HCT116 (cell line): Measurements from ENCODE around the gene BDH1. TPM values are rescaled to one million over a fixed set of nuclear protein-coding genes. Genes with fewer than 3 reads are reported as not detected.

Experiments used
- ATAC-seq: fragments of 200-7000 bp; cut with Tn5 transposase; 2 replicates; pipeline ENCODE4 v1.9.1; 2020; ENCODE audit warnings: mild to moderate bottlenecking, moderate library complexity
- BruUV-seq: library from RNA; stranded (reverse); fragments of 400-500 nt; replicated peaks from 2 replicates; lab custom pipeline; 2021; lab: Mats Ljungman, UMichigan
- CTCF ChIA-PET: fragments of 300-600 bp; sonication (Branson Sonifier 250); formaldehyde crosslinking; loops from one replicate; lab custom pipeline; 2021; ENCODE audit warnings: antibody characterized with exemption; lab: Charles Lee
- POLR2A ChIA-PET: fragments of 300-600, 350-600 bp; sonication (Branson Sonifier 250); formaldehyde crosslinking; loops from one replicate; lab custom pipeline; 2021; ENCODE audit warnings: antibody characterized with exemption; lab: Charles Lee
- RAD21 ChIA-PET, 2 experiments: fragments of 300-600 bp; sonication (Branson Sonifier 250); formaldehyde crosslinking; loops; one replicate each; lab custom pipeline; 2023; ENCODE audit warnings: low total read pairs in 2 of 2; ENCODE audit not compliant: uncharacterized antibody in 2 of 2, unreplicated experiment in 2 of 2, low non-redundant PET in 1 of 2; lab: Charles Lee
- DNase-seq: peaks from one replicate; pipeline ENCODE4 v3.0.0-alpha.2; 2010; ENCODE audit warnings: low read depth, low spot score
- H2AFZ ChIP-seq: fragments of 200-600 bp; shearing (Covaris generic), sonication (generic); 2 replicates; pipeline ENCODE4 v1.6.1; 2017; ENCODE audit warnings: low read depth, mixed run types, mixed read lengths, antibody characterized with exemption, low read length; ENCODE audit not compliant: poor library complexity, severe bottlenecking
- H3K27ac ChIP-seq: 2 replicates; pipeline ENCODE4 v1.5.1; 2012; ENCODE audit warnings: low read depth, low read length
- H3K27me3 ChIP-seq: fragments of 200-600 bp; sonication (generic); 2 replicates; pipeline ENCODE4 v1.6.1; 2016; ENCODE audit warnings: mixed run types, low read length, mixed read lengths; ENCODE audit not compliant: insufficient read depth
- H3K36me3 ChIP-seq, 2 experiments: fragments of 200-500 bp in 1 of 2; fragments of 200-600 bp in 1 of 2; sonication (Bioruptor generic) in 1 of 2; sonication (generic) in 1 of 2; 2 replicates each; pipeline versions ENCODE4 v1.5.1 to v1.6.1; 2014 to 2016; ENCODE audit warnings: low read length in 2 of 2, inconsistent platforms in 1 of 2, mixed read lengths in 1 of 2, mixed run types in 1 of 2; ENCODE audit not compliant: insufficient read depth in 2 of 2, control insufficient read depth in 1 of 2
- H3K4me1 ChIP-seq, 2 experiments: fragments of 200-600 bp in 1 of 2; sonication (generic) in 1 of 2; 2 replicates each; pipeline versions ENCODE4 v1.5.1 to v1.6.1; 2012 to 2017; ENCODE audit warnings: low read length in 2 of 2, inconsistent platforms in 1 of 2, mild to moderate bottlenecking in 1 of 2, mixed read lengths in 1 of 2, mixed run types in 1 of 2, moderate library complexity in 1 of 2; ENCODE audit not compliant: insufficient read depth in 2 of 2, control insufficient read depth in 1 of 2
- H3K4me2 ChIP-seq: fragments of 200-600 bp; sonication (generic); 2 replicates; pipeline ENCODE4 v1.6.1; 2017; ENCODE audit warnings: mixed run types, low read length, mixed read lengths
- H3K4me3 ChIP-seq, 2 experiments: fragments of 200-600 bp in 1 of 2; sonication (generic) in 1 of 2; replicated peaks in 1 of 2; 2 replicates each; pipeline ENCODE4 v1.5.1; 2011 to 2016; ENCODE audit warnings: low read length in 2 of 2, control low read depth in 1 of 2, low read depth in 1 of 2, mild to moderate bottlenecking in 1 of 2, mixed read lengths in 1 of 2, mixed run types in 1 of 2
- H3K79me2 ChIP-seq: fragments of 200-600 bp; sonication (generic); 2 replicates; pipeline ENCODE4 v1.6.1; 2017; ENCODE audit warnings: mild to moderate bottlenecking, mixed run types, low read length, moderate library complexity, mixed read lengths; ENCODE audit not compliant: insufficient read depth
- H3K9ac ChIP-seq: fragments of 200-600 bp; sonication (generic); 2 replicates; pipeline ENCODE4 v1.6.1; 2016; ENCODE audit warnings: low read length, mixed read lengths
- H3K9me2 ChIP-seq: fragments of 200-600 bp; sonication (generic), shearing (Covaris generic); 2 replicates; pipeline ENCODE4 v1.6.1; 2017; ENCODE audit warnings: mixed run types, mild to moderate bottlenecking, moderate library complexity; ENCODE audit not compliant: insufficient read depth
- H3K9me3 ChIP-seq, 2 experiments: fragments of 200-500 bp in 1 of 2; fragments of 200-600 bp in 1 of 2; sonication (Bioruptor generic) in 1 of 2; sonication (generic) in 1 of 2; 2 replicates each; pipeline ENCODE4 v1.6.1; 2014 to 2017; ENCODE audit warnings: low read length in 2 of 2, mixed read lengths in 2 of 2, inconsistent platforms in 1 of 2, low read depth in 1 of 2, mild to moderate bottlenecking in 1 of 2, mixed run types in 1 of 2, moderate library complexity in 1 of 2; ENCODE audit not compliant: control insufficient read depth in 1 of 2, insufficient read depth in 1 of 2
- H4K20me1 ChIP-seq: fragments of 200-600 bp; sonication (generic), shearing (Covaris generic); 2 replicates; pipeline ENCODE4 v1.6.1; 2017; ENCODE audit warnings: mixed run types, mild to moderate bottlenecking, moderate library complexity; ENCODE audit not compliant: insufficient read depth
- CTCF ChIP-seq, 3 experiments: fragments of 200-600 bp in 1 of 3; sonication (generic) in 1 of 3; IDR thresholded peaks in 2 of 3; conservative IDR thresholded peaks in 1 of 3; 2 replicates each; pipeline ENCODE4 v1.5.1; 2012 to 2017; ENCODE audit warnings: low read depth in 2 of 3, low read length in 2 of 3, antibody characterized with exemption in 1 of 3, borderline replicate concordance in 1 of 3, control low read depth in 1 of 3, mild to moderate bottlenecking in 1 of 3, mixed read lengths in 1 of 3, mixed run types in 1 of 3, moderate library complexity in 1 of 3; ENCODE audit not compliant: insufficient read depth in 1 of 3
- EGR1 ChIP-seq: IDR thresholded peaks from 2 replicates; pipeline ENCODE4 v1.6.1; 2012; ENCODE audit warnings: low read depth
- EZH2 ChIP-seq: fragments of 200-600 bp; sonication (generic); IDR thresholded peaks from 2 replicates; pipeline ENCODE4 v1.6.1; 2017; ENCODE audit warnings: antibody characterized with exemption, mixed run types
- EZH2phosphoT487 ChIP-seq: fragments of 200-600 bp; IDR thresholded peaks from 2 replicates; pipeline ENCODE4 v1.6.1; 2018; ENCODE audit warnings: antibody characterized with exemption, borderline replicate concordance
- FOSL1 ChIP-seq: IDR thresholded peaks from 2 replicates; pipeline ENCODE4 v1.6.1; 2012; ENCODE audit warnings: low read depth
- JUND ChIP-seq: IDR thresholded peaks from 2 replicates; pipeline ENCODE4 v1.6.1; 2012
- REST ChIP-seq: IDR thresholded peaks from 2 replicates; pipeline ENCODE4 v1.6.1; 2012; ENCODE audit warnings: low read depth
- ZBTB33 ChIP-seq: IDR thresholded peaks from 2 replicates; pipeline ENCODE4 v1.6.1; 2011; ENCODE audit warnings: mild to moderate bottlenecking, low read length, moderate library complexity; ENCODE audit not compliant: insufficient replicate concordance; ENCODE audit errors: extremely low read depth
- ZFX ChIP-seq: fragments of 450-650 bp; IDR thresholded peaks from 2 replicates; pipeline ENCODE4 v1.6.1; 2017
- intact Hi-C: fragments of 100-400 bp; cut with micrococcal nuclease; formaldehyde crosslinking; loops from 2 replicates; pipeline ENCODE4 v1.10.0; 2022
- total RNA-seq: library from RNA; stranded (reverse); gene quantifications from one replicate; pipeline ENCODE4 v1.2.1, GENCODE V29; 2021; ENCODE audit not compliant: unreplicated experiment

The BDH1 gene
- total RNA-seq, 1 experiment from 2014 or later, result 26.6 TPM

GRCh38 chr3:197575362-197575761 lies 19.6 kb upstream of the BDH1 start:
- DNase-seq, result no peak
- H3K4me2 ChIP-seq, result no peak overlapping the region

More at GRCh38 chr3:197575362-197575761, 19.6 kb upstream of the BDH1 start:
- ChIA-PET POLR2A (no interaction called here), CTCF (interaction anchor here (1.2 kb wide), 1 partner anchor 24 kb away, joined by 5 read pairs; no protein-coding TSS in a partner anchor), RAD21 (no interaction called here)
- Histone ChIP-seq H3K79me2 (no peaks in the 10 kb centered on the region), H3K4me3 (no peak overlapping the region), H3K27ac (no peak overlapping the region), H3K36me3 (no peaks in the 10 kb centered on the region), H2AFZ (no peak overlapping the region), H3K9me3 (no peaks in the 10 kb centered on the region), H3K4me1 (no peaks in the 10 kb centered on the region), H3K9ac (no peak overlapping the region), H3K27me3 (no peaks in the 10 kb centered on the region), H4K20me1 (no peaks in the 10 kb centered on the region), H3K9me2 (no peaks in the 10 kb centered on the region)
- BruUV-seq, result no TSS peak
- no peak for ATAC-seq
- no peak for TF ChIP-seq FOSL1
- no peak for TF ChIP-seq EZH2phosphoT487
- TF ChIP-seq ZBTB33, result no peak
- TF ChIP-seq EGR1, result no peak
- TF ChIP-seq REST, result no peak
- no peak for TF ChIP-seq CTCF (IDR thresholded peaks at IDR 0.05 in 2 of 3, conservative IDR thresholded peaks at IDR 0.05 in 1 of 3; ENCODE audit: borderline replicate concordance in 1 of 3, insufficient read depth in 1 of 3, low read depth in 2 of 3, low read length in 2 of 3)
- no peak for TF ChIP-seq JUND
- no peak for TF ChIP-seq EZH2
- TF ChIP-seq ZFX, result no peak
- intact Hi-C loops, result no loop called here
